GM12878 (cell line): ENCODE measurements around the gene SLC66A3. TPM values are rescaled to one million over a fixed set of nuclear protein-coding genes. Genes with fewer than 3 reads are reported as not detected.

Experiments
- ATAC-seq: fragments of 200-7000 bp; cut with Tn5 transposase; 3 replicates; pipeline ENCODE4 v1.9.1; 2020; ENCODE audit warnings: mild to moderate bottlenecking, moderate library complexity
- BruUV-seq: library from RNA; stranded (reverse); fragments of 400-500 nt; replicated peaks from 2 replicates; lab custom pipeline; 2021; lab: Mats Ljungman, UMichigan
- CTCF ChIA-PET: fragments of 300-600 bp; sonication (Branson Sonifier 250); formaldehyde crosslinking; extraction: SDS; loops from one replicate; lab custom pipeline; 2021; ENCODE audit warnings: inconsistent platforms; lab: Yijun Ruan, JAX
- POLR2A ChIA-PET: fragments of 350-600 bp; formaldehyde crosslinking; extraction: SDS; loops from one replicate; lab custom pipeline; 2021; ENCODE audit warnings: inconsistent platforms; lab: Charles Lee
- RAD21 ChIA-PET: fragments of 300-600 bp; sonication (Branson Sonifier 250); formaldehyde crosslinking; loops from one replicate; lab custom pipeline; 2023; ENCODE audit warnings: antibody characterized with exemption; ENCODE audit not compliant: unreplicated experiment; lab: Charles Lee
- SMC1A ChIA-PET: fragments of 300-600 bp; sonication (Branson Sonifier 250); formaldehyde crosslinking; loops from one replicate; lab custom pipeline; 2023; ENCODE audit not compliant: unreplicated experiment, uncharacterized antibody; lab: Charles Lee
- DNase-seq: peaks from one replicate; pipeline ENCODE4 v3.0.0-alpha.2; 2011; ENCODE audit warnings: low read depth, low spot score
- FAIRE-seq: peaks from 3 replicates; lab custom pipeline; 2011; peaks lifted over from hg19 to GRCh38; lab: Jason Lieb, UNC
- H2AFZ ChIP-seq: 2 replicates; pipeline ENCODE4 v1.6.0; 2011; ENCODE audit warnings: low read depth, low read length, control low read depth; ENCODE audit not compliant: control insufficient read depth
- H3K27ac ChIP-seq: 2 replicates; pipeline ENCODE4 v1.5.1; 2011; ENCODE audit warnings: control low read depth; ENCODE audit not compliant: control insufficient read depth, insufficient read depth
- H3K27me3 ChIP-seq, 2 experiments: replicated peaks in 1 of 2; 2 replicates each; pipeline versions ENCODE4 v1.6.0 to v1.6.1; 2011; ENCODE audit warnings: low read length in 1 of 2; ENCODE audit not compliant: control insufficient read depth in 2 of 2, insufficient read depth in 2 of 2
- H3K36me3 ChIP-seq, 2 experiments: 2 replicates each; pipeline ENCODE4 v1.5.1; 2011; ENCODE audit warnings: low read length in 1 of 2; ENCODE audit not compliant: control insufficient read depth in 2 of 2, insufficient read depth in 2 of 2
- H3K4me1 ChIP-seq: 2 replicates; pipeline ENCODE4 v1.6.1; 2011; ENCODE audit warnings: mild to moderate bottlenecking, low read length, moderate library complexity, mixed read lengths; ENCODE audit not compliant: control insufficient read depth, insufficient read depth
- H3K4me2 ChIP-seq: 2 replicates; pipeline ENCODE4 v1.6.0; 2011; ENCODE audit warnings: control low read depth; ENCODE audit not compliant: control insufficient read depth, insufficient read depth
- H3K4me3 ChIP-seq: fragments of 200-600 bp; sonication (generic); 2 replicates; pipeline ENCODE4 v1.5.1; 2016
- H3K79me2 ChIP-seq: 2 replicates; pipeline ENCODE4 v1.6.0; 2011; ENCODE audit warnings: low read length; ENCODE audit not compliant: control insufficient read depth, insufficient read depth
- H3K9ac ChIP-seq: 2 replicates; pipeline ENCODE4 v1.8.0; 2011; ENCODE audit warnings: low read length, control low read depth, mixed read lengths; ENCODE audit not compliant: control insufficient read depth, insufficient read depth
- H3K9me3 ChIP-seq: replicated peaks from 3 replicates; pipeline ENCODE4 v1.5.1; 2011; ENCODE audit warnings: mild to moderate bottlenecking, low read length; ENCODE audit not compliant: control insufficient read depth, insufficient read depth
- H4K20me1 ChIP-seq: 2 replicates; pipeline ENCODE4 v1.6.0; 2011; ENCODE audit not compliant: control insufficient read depth, insufficient read depth
- BHLHE40 ChIP-seq, 2 experiments: fragments of 450-650 bp in 1 of 2; IDR thresholded peaks; 2 replicates each; pipeline ENCODE4 v1.6.1; 2011 to 2017; ENCODE audit warnings: low read depth in 2 of 2, borderline replicate concordance in 1 of 2, improper control_type of control experiment in 1 of 2, low read length in 1 of 2, mild to moderate bottlenecking in 1 of 2
- MTA3 ChIP-seq: IDR thresholded peaks from 2 replicates; pipeline ENCODE4 v1.6.1; 2012; ENCODE audit warnings: low read length, inconsistent platforms, borderline replicate concordance
- RFX5 ChIP-seq: IDR thresholded peaks from 2 replicates; pipeline ENCODE4 v1.6.1; 2011; ENCODE audit warnings: low read depth, low read length, improper control_type of control experiment
- WGBS: methylation state at CpG from one replicate; pipeline ENCODE4 v1.1.6; 2016; ENCODE audit warnings: low lambda C conversion rate; ENCODE audit not compliant: insufficient replicate concordance, insufficient coverage; ENCODE audit errors: missing lambda C conversion rate; 5-methylcytosine and 5-hydroxymethylcytosine counted together
- in situ Hi-C: fragments of 300-500 bp; cut with MboI; formaldehyde crosslinking; loops from 9 replicates; pipeline ENCODE4 v1.14.3; 2018; ENCODE audit warnings: mixed read lengths
- intact Hi-C: fragments of 100-400 bp; cut with micrococcal nuclease; formaldehyde crosslinking; loops from one replicate; pipeline ENCODE4 v1.14.2; 2022; ENCODE audit not compliant: unreplicated experiment
- polyA plus RNA-seq, 11 experiments: library from polyadenylated mRNA; depleted of rRNA in 4 of 11; unstranded in 6 of 11; stranded (reverse) in 5 of 11; fragments of >200 nt; fragmentation: Nextera tagmentation in 4 of 11; fragmentation: Illumina TruSeq in 1 of 11; extraction: Ambion mirVana in 4 of 11; extraction: Trizol in 1 of 11; gene quantifications; 1 replicate in 1 of 11; 2 replicates in 10 of 11; pipeline versions ENCODE4 v1.2.1 to v1.2.3, GENCODE V29; 2011 to 2016; ENCODE audit warnings: inconsistent platforms in 2 of 11, missing spikeins in 2 of 11, low read depth in 1 of 11
- total RNA-seq, 4 experiments: library from RNA; depleted of rRNA in 3 of 4; stranded (reverse); fragments of >200 nt in 3 of 4; fragmentation: Illumina TruSeq in 1 of 4; extraction: Trizol in 1 of 4; gene quantifications; 2 replicates each; pipeline versions ENCODE4 v1.2.1 to v1.2.3, GENCODE V29; 2013 to 2021
- TF ChIP-seq, protein P1 (sequence below): IDR thresholded peaks from 2 replicates; pipeline ENCODE4 v1.6.1; 2011; ENCODE audit warnings: mild to moderate bottlenecking, low read depth, low read length, moderate library complexity; ENCODE audit not compliant: insufficient replicate concordance

SLC66A3 gene
- total and polyA plus RNA-seq, 10 of the 15 experiments (the other 5 are each of a cell fraction or from before 2014, with no cell fraction given): 1.4 to 14.2 (median 6.4) TPM

DNA sequence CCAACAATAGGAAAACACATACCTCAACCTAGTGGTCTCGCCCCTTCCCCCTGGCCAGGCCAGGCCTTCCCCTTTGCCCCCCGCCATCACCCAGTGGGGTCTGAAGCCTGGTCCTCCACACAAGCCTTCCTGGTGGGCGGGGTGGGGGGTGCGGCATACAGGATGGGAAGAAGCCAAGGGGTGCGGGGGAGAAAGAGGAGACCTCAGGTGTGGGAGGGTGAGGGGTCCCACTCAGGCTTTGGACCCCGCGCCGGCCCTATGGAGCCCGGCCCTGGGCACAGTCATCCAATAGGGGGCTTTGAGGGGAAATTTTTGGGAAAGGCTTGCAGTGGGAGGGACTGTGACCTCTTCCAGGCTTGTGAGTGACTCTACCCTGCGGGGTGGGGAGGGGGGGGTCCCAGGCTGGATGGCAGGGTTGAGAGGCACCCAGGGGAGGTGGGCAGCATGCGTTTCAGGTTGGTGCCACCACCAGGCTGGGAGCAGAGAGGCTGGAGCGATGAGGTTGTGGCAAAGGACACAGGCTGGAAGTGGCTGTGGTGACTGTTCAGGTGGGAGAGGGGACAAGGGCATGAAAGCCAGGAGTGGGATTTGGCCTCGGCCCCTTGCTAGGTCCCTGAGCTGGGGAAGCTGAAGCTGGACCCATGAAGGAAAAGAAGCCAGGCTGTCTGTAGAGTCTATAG, 1.3 kb downstream of the SLC66A3 start:
- 75% methylated on average over 11 of the region's 13 CpGs for WGBS
- ChIA-PET POLR2A (no interaction called here), CTCF (no interaction called here), RAD21 (no interaction called here), SMC1A (no interaction called here)
- H3K4me2 ChIP-seq: peak overlapping the region; percentile 75
- FAIRE-seq (no peak), DNase-seq (no peak), ATAC-seq (no peak)
- H3K4me1 ChIP-seq: peaks cover 11% of the 10 kb centered on the region
- no peaks in the 10 kb centered on the region for H3K79me2 ChIP-seq
- no peak overlapping the region; the same call in 1 of the 2 replicates for H3K4me3 ChIP-seq
- intact Hi-C loops (no loop called here), in situ Hi-C loops (no loop called here)
- H3K9me3 ChIP-seq: no peaks in the 10 kb centered on the region
- no TSS peak for BruUV-seq
- H3K27ac ChIP-seq: no peak overlapping the region
- no peaks in the 10 kb centered on the region for H4K20me1 ChIP-seq
- TF ChIP-seq, protein P1, sequence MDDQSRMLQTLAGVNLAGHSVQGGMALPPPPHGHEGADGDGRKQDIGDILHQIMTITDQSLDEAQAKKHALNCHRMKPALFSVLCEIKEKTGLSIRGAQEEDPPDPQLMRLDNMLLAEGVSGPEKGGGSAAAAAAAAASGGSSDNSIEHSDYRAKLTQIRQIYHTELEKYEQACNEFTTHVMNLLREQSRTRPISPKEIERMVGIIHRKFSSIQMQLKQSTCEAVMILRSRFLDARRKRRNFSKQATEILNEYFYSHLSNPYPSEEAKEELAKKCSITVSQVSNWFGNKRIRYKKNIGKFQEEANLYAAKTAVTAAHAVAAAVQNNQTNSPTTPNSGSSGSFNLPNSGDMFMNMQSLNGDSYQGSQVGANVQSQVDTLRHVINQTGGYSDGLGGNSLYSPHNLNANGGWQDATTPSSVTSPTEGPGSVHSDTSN: no peak
- H3K36me3 ChIP-seq: no peaks in the 10 kb centered on the region
- no peaks in the 10 kb centered on the region; a peak in 2 of 4 replicates for H3K27me3 ChIP-seq
- H2AFZ ChIP-seq: no peak overlapping the region
- H3K9ac ChIP-seq: no peak overlapping the region

DNA sequence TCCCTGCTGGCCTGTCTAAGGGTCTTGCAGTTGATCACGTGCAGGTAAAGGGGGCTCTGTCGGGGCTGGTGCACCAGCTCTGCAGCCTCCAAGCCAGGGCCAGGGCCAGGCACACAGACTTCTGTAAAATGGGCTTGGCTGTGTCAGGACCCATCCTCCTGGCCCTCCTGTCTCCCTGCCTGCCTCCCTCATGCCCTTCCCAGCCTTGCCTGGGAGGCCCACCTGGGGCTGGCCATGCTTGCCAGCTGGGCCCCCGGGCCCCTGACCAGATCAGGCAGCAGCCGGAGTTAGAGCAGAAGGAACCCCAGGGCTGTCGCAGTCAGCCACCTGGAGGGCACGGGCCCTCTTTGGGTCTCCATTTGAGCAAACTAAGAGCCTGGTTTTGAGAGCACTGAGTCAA, 2.0 kb downstream of the SLC66A3 start:
- SMC1A ChIA-PET: no interaction called here
- in situ Hi-C loops: no loop called here
- POLR2A ChIA-PET: no interaction called here

More for the DNA sequence above, 2.0 kb downstream of the SLC66A3 start:
- 79% methylated on average over 6 of the region's 6 CpGs for WGBS
- RAD21 ChIA-PET: no interaction called here
- no TSS peak for BruUV-seq
- no peak overlapping the region for H3K27ac ChIP-seq
- no peaks in the 10 kb centered on the region for H3K36me3 ChIP-seq
- no peaks in the 10 kb centered on the region for H3K9me3 ChIP-seq
- H3K27me3 ChIP-seq: no peaks in the 10 kb centered on the region; a peak in 2 of 4 replicates
- ATAC-seq: no peak
- no peak for DNase-seq
- H2AFZ ChIP-seq: no peak overlapping the region
- H4K20me1 ChIP-seq: no peaks in the 10 kb centered on the region
- no peak overlapping the region for H3K4me2 ChIP-seq
- H3K4me3 ChIP-seq: no peak overlapping the region
- H3K4me1 ChIP-seq: peaks cover 11% of the 10 kb centered on the region
- no peak overlapping the region for H3K9ac ChIP-seq
- intact Hi-C loops: no loop called here
- CTCF ChIA-PET: no interaction called here
- FAIRE-seq: no peak
- TF ChIP-seq MTA3 (no peak), RFX5 (no peak), BHLHE40 (IDR thresholded peaks at IDR 0.05; ENCODE audit: borderline replicate concordance in 1 of 2, low read depth in 2 of 2, low read length in 1 of 2) (0 out of 4 replicates have a peak, but pooled peaks of 1 of the 2 experiments have one; percentile 14)
- no peaks in the 10 kb centered on the region for H3K79me2 ChIP-seq
